Lower leg skin (tissue), 3 donors: ENCODE data around the gene DUSP8.

ENCODE experiments used
- POLR2A ChIP-seq, 2 donors: fragments of 450-650 bp; IDR thresholded peaks; one replicate each; pipeline ENCODE4 v1.6.1; 2016 to 2017; ENCODE audit warnings: antibody characterized with exemption in 2 of 2, mild to moderate bottlenecking in 1 of 2, moderate library complexity in 1 of 2
- TF ChIP-seq, protein P1 (sequence below), 3 donors: fragments of 450-650 bp; IDR thresholded peaks; one replicate each; pipeline ENCODE4 v1.5.1; 2016; ENCODE audit warnings: antibody characterized with exemption in 3 of 3, mild to moderate bottlenecking in 3 of 3, moderate library complexity in 2 of 3

DNA sequence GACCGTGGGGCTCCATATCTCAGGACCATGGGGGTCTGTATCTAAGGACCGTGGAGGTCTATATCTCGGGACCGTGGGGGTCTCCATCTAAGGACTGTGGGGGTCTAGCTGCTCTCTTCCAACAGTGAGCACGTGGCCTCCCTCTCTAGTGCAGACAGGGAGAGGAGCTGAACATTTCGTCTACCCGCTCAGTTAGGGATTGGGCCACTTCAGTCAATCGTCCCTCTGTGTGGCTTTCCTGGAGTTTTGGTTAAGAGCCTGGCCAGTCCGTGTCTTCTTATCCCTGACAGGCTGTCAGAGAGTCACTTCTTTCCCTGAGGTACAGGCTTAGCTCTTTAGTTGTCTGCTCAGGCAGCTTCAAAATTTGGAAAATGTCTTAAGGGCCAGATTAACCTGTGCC, 9.9 kb upstream of the DUSP8 start:
- TF ChIP-seq, protein P1, sequence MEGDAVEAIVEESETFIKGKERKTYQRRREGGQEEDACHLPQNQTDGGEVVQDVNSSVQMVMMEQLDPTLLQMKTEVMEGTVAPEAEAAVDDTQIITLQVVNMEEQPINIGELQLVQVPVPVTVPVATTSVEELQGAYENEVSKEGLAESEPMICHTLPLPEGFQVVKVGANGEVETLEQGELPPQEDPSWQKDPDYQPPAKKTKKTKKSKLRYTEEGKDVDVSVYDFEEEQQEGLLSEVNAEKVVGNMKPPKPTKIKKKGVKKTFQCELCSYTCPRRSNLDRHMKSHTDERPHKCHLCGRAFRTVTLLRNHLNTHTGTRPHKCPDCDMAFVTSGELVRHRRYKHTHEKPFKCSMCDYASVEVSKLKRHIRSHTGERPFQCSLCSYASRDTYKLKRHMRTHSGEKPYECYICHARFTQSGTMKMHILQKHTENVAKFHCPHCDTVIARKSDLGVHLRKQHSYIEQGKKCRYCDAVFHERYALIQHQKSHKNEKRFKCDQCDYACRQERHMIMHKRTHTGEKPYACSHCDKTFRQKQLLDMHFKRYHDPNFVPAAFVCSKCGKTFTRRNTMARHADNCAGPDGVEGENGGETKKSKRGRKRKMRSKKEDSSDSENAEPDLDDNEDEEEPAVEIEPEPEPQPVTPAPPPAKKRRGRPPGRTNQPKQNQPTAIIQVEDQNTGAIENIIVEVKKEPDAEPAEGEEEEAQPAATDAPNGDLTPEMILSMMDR (IDR thresholded peaks at IDR 0.05): no peak
- TF ChIP-seq POLR2A (IDR thresholded peaks at IDR 0.05): no peak
